Panc1 (cell line): Measurements from ENCODE around the gene WIF1. TPM values are rescaled to one million over a fixed set of nuclear protein-coding genes. Genes with fewer than 3 reads are reported as not detected.

ENCODE experiments used
- ATAC-seq: fragments of 200-7000 bp; cut with Tn5 transposase; 2 replicates; pipeline ENCODE4 v1.9.1; 2020; ENCODE audit warnings: mild to moderate bottlenecking, moderate library complexity
- BruUV-seq: library from RNA; stranded (reverse); fragments of 400-500 nt; replicated peaks from 2 replicates; lab custom pipeline; 2021; lab: Mats Ljungman, UMichigan
- CTCF ChIA-PET: fragments of 300-600 bp; sonication (Branson Sonifier 250); formaldehyde crosslinking; loops from one replicate; lab custom pipeline; 2022; ENCODE audit warnings: antibody characterized with exemption; lab: Charles Lee
- POLR2A ChIA-PET: fragments of 300-600 bp; sonication (Branson Sonifier 250); formaldehyde crosslinking; loops from one replicate; lab custom pipeline; 2022; ENCODE audit warnings: antibody characterized with exemption; lab: Charles Lee
- DNase-seq: peaks from one replicate; pipeline ENCODE4 v3.0.0-alpha.2; 2010; ENCODE audit warnings: low read depth, low spot score
- H3K27ac ChIP-seq: 2 replicates; pipeline ENCODE4 v1.5.1; 2011; ENCODE audit warnings: mild to moderate bottlenecking, low read length, inconsistent platforms
- H3K27me3 ChIP-seq: fragments of 200-500 bp; sonication (Bioruptor generic); 2 replicates; pipeline ENCODE4 v1.6.0; 2014; ENCODE audit warnings: low read length, inconsistent platforms; ENCODE audit not compliant: control insufficient read depth, insufficient read depth
- H3K36me3 ChIP-seq: fragments of 200-500 bp; sonication (Bioruptor generic); 2 replicates; pipeline ENCODE4 v1.5.1; 2014; ENCODE audit warnings: inconsistent platforms, mild to moderate bottlenecking, low read length, moderate library complexity; ENCODE audit not compliant: control insufficient read depth, insufficient read depth
- H3K4me1 ChIP-seq: 2 replicates; pipeline ENCODE4 v1.5.1; 2011; ENCODE audit warnings: inconsistent platforms, mild to moderate bottlenecking, low read length, moderate library complexity; ENCODE audit not compliant: control insufficient read depth, insufficient read depth
- H3K4me3 ChIP-seq, 2 experiments: 2 replicates each; pipeline ENCODE4 v1.5.1; 2011 to 2012; ENCODE audit warnings: low read depth in 2 of 2, low read length in 2 of 2, mild to moderate bottlenecking in 2 of 2, inconsistent platforms in 1 of 2, moderate library complexity in 1 of 2
- H3K9me3 ChIP-seq: fragments of 200-500 bp; sonication (Bioruptor generic); 2 replicates; pipeline ENCODE4 v1.5.1; 2014; ENCODE audit warnings: low read depth, mild to moderate bottlenecking, inconsistent platforms, low read length, moderate library complexity; ENCODE audit not compliant: control insufficient read depth, insufficient read depth
- CTCF ChIP-seq: fragments of 450-650 bp; IDR thresholded peaks from 2 replicates; pipeline ENCODE4 v1.5.1; 2017; ENCODE audit warnings: mild to moderate bottlenecking
- POLR2AphosphoS5 ChIP-seq: IDR thresholded peaks from 2 replicates; pipeline ENCODE4 v1.6.1; 2012; ENCODE audit warnings: mild to moderate bottlenecking, low read depth, low read length, moderate library complexity
- REST ChIP-seq, 2 experiments: IDR thresholded peaks; 2 replicates each; pipeline ENCODE4 v1.6.1; 2011 to 2012; ENCODE audit warnings: low read depth in 2 of 2, control low read depth in 1 of 2, low read length in 1 of 2, mild to moderate bottlenecking in 1 of 2, moderate library complexity in 1 of 2; ENCODE audit not compliant: insufficient read depth in 1 of 2
- SIN3A ChIP-seq: IDR thresholded peaks from 2 replicates; pipeline ENCODE4 v1.6.1; 2012; ENCODE audit warnings: low read depth, mild to moderate bottlenecking, low read length, moderate library complexity, borderline replicate concordance; ENCODE audit not compliant: insufficient read depth
- TCF7L2 ChIP-seq: IDR thresholded peaks from 2 replicates; pipeline ENCODE4 v1.6.1; 2011; ENCODE audit warnings: mild to moderate bottlenecking, low read depth, low read length, inconsistent platforms
- in situ Hi-C: cut with HindIII; loops from 2 replicates; pipeline ENCODE4 v1.10.0; 2016; ENCODE audit warnings: low sequenced_read_pairs, low pct_unique_long_range_greater_than_20kb
- intact Hi-C: fragments of 100-400 bp; cut with micrococcal nuclease; formaldehyde crosslinking; loops from one replicate; pipeline ENCODE4 v1.10.0; 2022; ENCODE audit not compliant: unreplicated experiment
- total RNA-seq: library from RNA; stranded (reverse); gene quantifications from one replicate; pipeline ENCODE4 v1.2.1, GENCODE V29; 2021; ENCODE audit not compliant: unreplicated experiment

WIF1 gene
- total RNA-seq, 1 experiment from 2014 or later: not detected

- ATAC-seq (no peak), DNase-seq (no peak)
- Histone ChIP-seq H3K27me3 (peaks cover 14% of the 10 kb centered on the region), H3K9me3 (no peaks in the 10 kb centered on the region), H3K27ac (no peak overlapping the region), H3K36me3 (no peaks in the 10 kb centered on the region), H3K4me3 (no peak overlapping the region), H3K4me1 (no peaks in the 10 kb centered on the region)
- ChIA-PET CTCF (no interaction called here), POLR2A (no interaction called here)
- no TSS peak for BruUV-seq
- TF ChIP-seq SIN3A (no peak), POLR2AphosphoS5 (no peak), TCF7L2 (no peak), REST (IDR thresholded peaks at IDR 0.05; ENCODE audit: insufficient read depth in 1 of 2, low read depth in 2 of 2, low read length in 1 of 2) (no peak), CTCF (no peak)
- in situ Hi-C loops: no loop called here
- intact Hi-C loops: no loop called here
Measured at GRCh38 chr12:65055859-65056258, 65.2 kb downstream of the WIF1 start.

GRCh38 chr12:65051218-65051617 is 69.9 kb downstream of the WIF1 start:
- TF ChIP-seq POLR2AphosphoS5 (no peak), REST (IDR thresholded peaks at IDR 0.05; ENCODE audit: insufficient read depth in 1 of 2, low read depth in 2 of 2, low read length in 1 of 2) (no peak), TCF7L2 (no peak), SIN3A (no peak), CTCF (no peak)

More at GRCh38 chr12:65051218-65051617, 69.9 kb downstream of the WIF1 start:
- Histone ChIP-seq H3K9me3 (no peaks in the 10 kb centered on the region), H3K36me3 (no peaks in the 10 kb centered on the region), H3K4me1 (no peaks in the 10 kb centered on the region), H3K27me3 (peaks cover 21% of the 10 kb centered on the region), H3K27ac (no peak overlapping the region), H3K4me3 (no peak overlapping the region)
- POLR2A ChIA-PET: no interaction called here
- no TSS peak for BruUV-seq
- ATAC-seq: no peak
- intact Hi-C loops (no loop called here), in situ Hi-C loops (no loop called here)
- CTCF ChIA-PET: no interaction called here
- DNase-seq: no peak
